Measurements from ENCODE around the gene MOB2. TPM values are rescaled to one million over a fixed set of nuclear protein-coding genes. Genes with fewer than 3 reads are reported as not detected.

Gene MOB2
- total and polyA plus RNA-seq, 2 donors from 2014 or later = 50.7 to 51.7 TPM

GRCh38 chr11:1490651-1491050 lies 4.1 kb upstream of the MOB2 start:
- DNase-seq = no peak
- FAIRE-seq = no peak

GRCh38 chr11:1488575-1489180 lies 2.1 kb upstream of the MOB2 start:
- H3K9ac ChIP-seq (ENCODE audit: low read length in 3 of 3) = no peak overlapping the region
- no peak overlapping the region for H3K4me3 ChIP-seq (ENCODE audit: low read length in 3 of 3)
- FAIRE-seq (no peak), DNase-seq (peak in 1 of 5 donors; percentile 73)
- H3K27ac ChIP-seq (ENCODE audit: low read depth in 2 of 2, low read length in 2 of 2) = no peak overlapping the region
- intact Hi-C loops (cut with DNase I) = no loop called here
- H3K4me1 ChIP-seq (ENCODE audit: control insufficient read depth in 2 of 3, insufficient read depth in 2 of 3, low read depth in 1 of 3, low read length in 3 of 3) = peaks cover 0 to 24% (median 8%) of the 10 kb centered on the region in 3 donors
- peaks cover 0 to 2% (median 0%) of the 10 kb centered on the region in 3 donors for H3K9me3 ChIP-seq (ENCODE audit: control insufficient read depth in 2 of 3, insufficient read depth in 1 of 3, low read length in 3 of 3)
- peaks cover 0 to 4% (median 0%) of the 10 kb centered on the region in 3 donors for H3K36me3 ChIP-seq (ENCODE audit: control insufficient read depth in 2 of 3, insufficient read depth in 3 of 3, low read length in 3 of 3)
- TF ChIP-seq CTCF (IDR thresholded peaks at IDR 0.05; ENCODE audit: borderline replicate concordance, extremely low read depth, insufficient read depth) = no peak
- H3K27me3 ChIP-seq (ENCODE audit: control insufficient read depth, insufficient read depth, low read length) = no peaks in the 10 kb centered on the region

More at GRCh38 chr11:1490651-1491050, 4.1 kb upstream of the MOB2 start:
- Histone ChIP-seq H3K4me3 (ENCODE audit: low read length in 3 of 3) (no peak overlapping the region), H3K4me1 (ENCODE audit: control insufficient read depth in 2 of 3, insufficient read depth in 2 of 3, low read depth in 1 of 3, low read length in 3 of 3) (peaks cover 0 to 18% (median 8%) of the 10 kb centered on the region in 3 donors), H3K9ac (ENCODE audit: low read length in 3 of 3) (no peak overlapping the region), H3K27me3 (ENCODE audit: control insufficient read depth, insufficient read depth, low read length) (no peaks in the 10 kb centered on the region), H3K9me3 (ENCODE audit: control insufficient read depth in 2 of 3, insufficient read depth in 1 of 3, low read length in 3 of 3) (peaks cover 0 to 2% (median 0%) of the 10 kb centered on the region in 3 donors), H3K27ac (ENCODE audit: low read depth in 2 of 2, low read length in 2 of 2) (no peak overlapping the region), H3K36me3 (ENCODE audit: control insufficient read depth in 2 of 3, insufficient read depth in 3 of 3, low read length in 3 of 3) (peaks cover 0 to 4% (median 0%) of the 10 kb centered on the region in 3 donors)
- intact Hi-C loops (cut with DNase I) = no loop called here
- no peak for TF ChIP-seq CTCF (IDR thresholded peaks at IDR 0.05; ENCODE audit: borderline replicate concordance, extremely low read depth, insufficient read depth)

- no peak overlapping the region for H3K9ac ChIP-seq (ENCODE audit: low read length in 3 of 3)
- H3K4me1 ChIP-seq (ENCODE audit: control insufficient read depth in 2 of 3, insufficient read depth in 2 of 3, low read depth in 1 of 3, low read length in 3 of 3) = peaks cover 0 to 30% (median 8%) of the 10 kb centered on the region in 3 donors
- intact Hi-C loops (cut with DNase I) = no loop called here
- H3K27me3 ChIP-seq (ENCODE audit: control insufficient read depth, insufficient read depth, low read length) = no peaks in the 10 kb centered on the region
- H3K36me3 ChIP-seq (ENCODE audit: control insufficient read depth in 2 of 3, insufficient read depth in 3 of 3, low read length in 3 of 3) = peaks cover 0 to 4% (median 0%) of the 10 kb centered on the region in 3 donors
- H3K27ac ChIP-seq (ENCODE audit: low read depth in 2 of 2, low read length in 2 of 2) = no peak overlapping the region
- FAIRE-seq (no peak), DNase-seq (peak in 1 of 5 donors; percentile 59)
- no peak for TF ChIP-seq CTCF (IDR thresholded peaks at IDR 0.05; ENCODE audit: borderline replicate concordance, extremely low read depth, insufficient read depth)
- no peak overlapping the region for H3K4me3 ChIP-seq (ENCODE audit: low read length in 3 of 3)
- peaks cover 0 to 2% (median 0%) of the 10 kb centered on the region in 3 donors for H3K9me3 ChIP-seq (ENCODE audit: control insufficient read depth in 2 of 3, insufficient read depth in 1 of 3, low read length in 3 of 3)
Observed at GRCh38 chr11:1487851-1488574, 1.4 kb upstream of the MOB2 start.

Measured in kidney (tissue), 14 donors.